MM.1S (cell line): ENCODE measurements around the gene PGD.

Experiments used
- DNase-seq: peaks from one replicate; pipeline ENCODE4 v3.0.0-alpha.2; 2015
- H2AFZ ChIP-seq: fragments of 300-600 bp; sonication (generic); 2 replicates; pipeline ENCODE4 v1.6.0; 2016; ENCODE audit warnings: antibody characterized with exemption, low read length
- H3F3A ChIP-seq: fragments of 300-600 bp; sonication (generic); 2 replicates; pipeline ENCODE4 v1.6.1; 2016; ENCODE audit warnings: mild to moderate bottlenecking, antibody characterized with exemption, low read length, moderate library complexity, mixed read lengths; ENCODE audit not compliant: insufficient read depth
- H3K27ac ChIP-seq: fragments of 300-600 bp; sonication (generic); 2 replicates; pipeline ENCODE4 v1.5.1; 2016; ENCODE audit warnings: mild to moderate bottlenecking, low read length
- H3K27me3 ChIP-seq: fragments of 300-600 bp; sonication (generic); replicated peaks from 2 replicates; pipeline ENCODE4 v1.6.0; 2016; ENCODE audit warnings: low read length; ENCODE audit not compliant: insufficient read depth
- H3K36me3 ChIP-seq: fragments of 300-600 bp; sonication (generic); replicated peaks from 2 replicates; pipeline ENCODE4 v1.6.1; 2016; ENCODE audit warnings: mild to moderate bottlenecking, low read length, mixed read lengths; ENCODE audit not compliant: insufficient read depth
- H3K4me1 ChIP-seq: fragments of 300-600 bp; sonication (generic); 2 replicates; pipeline ENCODE4 v1.6.1; 2016; ENCODE audit warnings: low read length, mixed read lengths
- H3K4me2 ChIP-seq: fragments of 300-600 bp; sonication (generic); 2 replicates; pipeline ENCODE4 v1.6.0; 2016; ENCODE audit warnings: low read depth, low read length
- H3K4me3 ChIP-seq: fragments of 300-600 bp; sonication (generic); 2 replicates; pipeline ENCODE4 v1.5.1; 2016; ENCODE audit warnings: low read length, mixed read lengths
- H3K79me2 ChIP-seq: fragments of 300-600 bp; sonication (generic); 2 replicates; pipeline ENCODE4 v1.6.1; 2016; ENCODE audit warnings: mixed run types, low read length, mixed read lengths
- H3K9ac ChIP-seq: fragments of 300-600 bp; sonication (generic); 2 replicates; pipeline ENCODE4 v1.6.1; 2016; ENCODE audit warnings: low read length, mixed read lengths
- H3K9me2 ChIP-seq: fragments of 300-600 bp; sonication (generic); replicated peaks from 2 replicates; pipeline ENCODE4 v1.6.1; 2016; ENCODE audit warnings: mild to moderate bottlenecking, low read length, mixed read lengths; ENCODE audit not compliant: insufficient read depth
- H3K9me3 ChIP-seq: fragments of 300-600 bp; sonication (generic); replicated peaks from 2 replicates; pipeline ENCODE4 v1.6.1; 2016; ENCODE audit warnings: mild to moderate bottlenecking, low read length, mixed read lengths; ENCODE audit not compliant: insufficient read depth
- H4K20me1 ChIP-seq: fragments of 300-600 bp; sonication (generic); 2 replicates; pipeline ENCODE4 v1.6.1; 2016; ENCODE audit warnings: mild to moderate bottlenecking, low read length, moderate library complexity, mixed read lengths; ENCODE audit not compliant: insufficient read depth
- EZH2 ChIP-seq: fragments of 300-600 bp; sonication (generic); optimal IDR thresholded peaks from 2 replicates; pipeline ENCODE3; 2017; ENCODE audit warnings: low read depth, mild to moderate bottlenecking, antibody characterized with exemption, low read length, mixed read lengths
- EZH2phosphoT487 ChIP-seq: fragments of 300-600 bp; sonication (generic); IDR thresholded peaks from 2 replicates; pipeline ENCODE4 v1.6.1; 2018; ENCODE audit warnings: antibody characterized with exemption, low read length
- TF ChIP-seq, protein P1 (sequence below): fragments of 300-600 bp; sonication (generic); IDR thresholded peaks from 2 replicates; pipeline ENCODE4 v1.5.1; 2016; ENCODE audit warnings: antibody characterized with exemption, low read length, mixed read lengths

The PGD gene

DNA sequence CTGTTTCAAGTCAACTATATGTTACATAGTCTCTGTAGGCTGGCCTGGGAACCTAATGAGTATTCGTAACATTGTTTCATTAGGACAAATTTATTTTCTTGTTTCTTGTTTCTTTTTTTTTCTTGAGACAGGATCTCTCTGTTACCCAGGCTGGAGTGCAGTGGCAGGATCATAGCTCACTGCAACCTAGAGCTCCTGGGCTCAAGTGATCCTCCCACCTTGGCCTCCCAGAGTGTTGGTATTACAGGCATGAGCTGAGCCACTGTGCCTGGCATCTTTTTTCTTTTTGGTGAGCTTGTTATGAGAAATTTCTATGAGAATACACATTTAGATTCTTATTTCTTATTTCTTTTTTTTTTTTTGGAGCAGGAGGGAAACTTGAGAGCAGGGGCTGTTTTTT, 38.2 kb downstream of the PGD start:
- Histone ChIP-seq H3K9me2 (no peaks in the 10 kb centered on the region), H3K9ac (no peak overlapping the region), H3K4me2 (no peak overlapping the region), H2AFZ (no peak overlapping the region), H3K36me3 (no peaks in the 10 kb centered on the region), H3F3A (no peaks in the 10 kb centered on the region), H3K4me3 (no peak overlapping the region), H4K20me1 (no peaks in the 10 kb centered on the region), H3K27ac (no peak overlapping the region), H3K79me2 (0 out of 2 replicates have a peak, but pooled peaks cover 3% of the 10 kb centered on the region), H3K27me3 (no peaks in the 10 kb centered on the region), H3K4me1 (no peaks in the 10 kb centered on the region), H3K9me3 (no peaks in the 10 kb centered on the region)
- TF ChIP-seq, protein P1, sequence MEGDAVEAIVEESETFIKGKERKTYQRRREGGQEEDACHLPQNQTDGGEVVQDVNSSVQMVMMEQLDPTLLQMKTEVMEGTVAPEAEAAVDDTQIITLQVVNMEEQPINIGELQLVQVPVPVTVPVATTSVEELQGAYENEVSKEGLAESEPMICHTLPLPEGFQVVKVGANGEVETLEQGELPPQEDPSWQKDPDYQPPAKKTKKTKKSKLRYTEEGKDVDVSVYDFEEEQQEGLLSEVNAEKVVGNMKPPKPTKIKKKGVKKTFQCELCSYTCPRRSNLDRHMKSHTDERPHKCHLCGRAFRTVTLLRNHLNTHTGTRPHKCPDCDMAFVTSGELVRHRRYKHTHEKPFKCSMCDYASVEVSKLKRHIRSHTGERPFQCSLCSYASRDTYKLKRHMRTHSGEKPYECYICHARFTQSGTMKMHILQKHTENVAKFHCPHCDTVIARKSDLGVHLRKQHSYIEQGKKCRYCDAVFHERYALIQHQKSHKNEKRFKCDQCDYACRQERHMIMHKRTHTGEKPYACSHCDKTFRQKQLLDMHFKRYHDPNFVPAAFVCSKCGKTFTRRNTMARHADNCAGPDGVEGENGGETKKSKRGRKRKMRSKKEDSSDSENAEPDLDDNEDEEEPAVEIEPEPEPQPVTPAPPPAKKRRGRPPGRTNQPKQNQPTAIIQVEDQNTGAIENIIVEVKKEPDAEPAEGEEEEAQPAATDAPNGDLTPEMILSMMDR = no peak
- TF ChIP-seq EZH2 = no peak
- no peak for TF ChIP-seq EZH2phosphoT487
- DNase-seq = no peak

DNA sequence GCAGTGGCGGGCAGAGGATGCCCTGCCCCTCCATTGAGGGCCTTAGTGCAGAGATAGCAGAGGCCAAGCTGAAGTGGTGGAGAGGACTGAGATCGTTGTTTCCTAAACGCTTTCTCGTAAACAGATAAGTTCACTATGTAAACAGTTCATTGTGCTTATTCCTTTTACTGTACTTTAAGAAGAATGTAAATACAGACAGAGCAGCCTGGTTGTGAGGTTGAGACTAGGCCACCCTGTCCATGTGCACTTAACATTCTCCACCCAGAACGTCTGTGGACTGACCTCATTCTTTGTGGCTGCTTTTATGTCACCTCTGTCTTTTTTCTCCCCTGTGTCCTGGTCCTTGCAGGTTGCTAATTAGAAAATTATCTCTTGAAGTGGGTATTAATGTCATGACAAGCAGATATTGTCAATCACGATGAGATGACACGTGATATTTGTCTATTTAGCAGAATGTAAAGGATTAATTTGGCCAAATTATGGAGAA, 39.9 kb downstream of the PGD start:
- TF ChIP-seq EZH2 = no peak
- TF ChIP-seq, protein P1 = no peak
- Histone ChIP-seq H3K9ac (no peak overlapping the region), H3K27ac (no peak overlapping the region), H3K4me2 (no peak overlapping the region), H2AFZ (no peak overlapping the region), H4K20me1 (no peaks in the 10 kb centered on the region), H3K4me3 (no peak overlapping the region), H3K9me3 (no peaks in the 10 kb centered on the region), H3K36me3 (no peaks in the 10 kb centered on the region), H3K4me1 (no peaks in the 10 kb centered on the region), H3F3A (no peaks in the 10 kb centered on the region), H3K79me2 (no peaks in the 10 kb centered on the region), H3K9me2 (no peaks in the 10 kb centered on the region), H3K27me3 (no peaks in the 10 kb centered on the region)
- DNase-seq = no peak

DNA sequence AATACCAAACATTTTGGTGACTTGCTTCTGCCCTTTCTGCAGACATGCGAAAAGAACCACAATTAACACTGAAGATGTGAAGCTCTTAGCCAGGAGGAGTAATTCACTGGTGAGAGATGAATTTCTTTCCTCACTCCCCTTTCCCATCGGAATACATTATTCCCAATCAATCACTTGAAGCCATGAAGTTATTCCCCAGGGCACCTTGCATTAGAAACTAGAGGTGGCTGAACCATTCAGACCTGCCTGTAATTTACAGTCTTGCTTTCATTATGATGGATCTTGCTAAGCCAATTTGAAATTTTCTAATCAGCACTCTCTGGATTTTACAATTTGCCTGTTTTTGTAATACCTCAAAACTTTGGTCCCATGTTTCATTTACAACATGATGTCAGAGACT, 41.4 kb downstream of the PGD start:
- no peaks in the 10 kb centered on the region for H3K36me3 ChIP-seq
- TF ChIP-seq EZH2phosphoT487 = no peak
- TF ChIP-seq EZH2 = no peak
- TF ChIP-seq, protein P1 = no peak
- peaks cover 10% of the 10 kb centered on the region for H3F3A ChIP-seq
- H3K4me1 ChIP-seq = peaks cover 6% of the 10 kb centered on the region
- H3K27ac ChIP-seq = no peak overlapping the region
- DNase-seq = no peak
- no peaks in the 10 kb centered on the region for H3K27me3 ChIP-seq
- H3K4me2 ChIP-seq = no peak overlapping the region
- no peak overlapping the region for H3K9ac ChIP-seq
- no peaks in the 10 kb centered on the region for H3K79me2 ChIP-seq
- H4K20me1 ChIP-seq = no peaks in the 10 kb centered on the region
- no peak overlapping the region for H3K4me3 ChIP-seq
- no peaks in the 10 kb centered on the region for H3K9me3 ChIP-seq
- H3K9me2 ChIP-seq = no peaks in the 10 kb centered on the region
- H2AFZ ChIP-seq = no peak overlapping the region

DNA sequence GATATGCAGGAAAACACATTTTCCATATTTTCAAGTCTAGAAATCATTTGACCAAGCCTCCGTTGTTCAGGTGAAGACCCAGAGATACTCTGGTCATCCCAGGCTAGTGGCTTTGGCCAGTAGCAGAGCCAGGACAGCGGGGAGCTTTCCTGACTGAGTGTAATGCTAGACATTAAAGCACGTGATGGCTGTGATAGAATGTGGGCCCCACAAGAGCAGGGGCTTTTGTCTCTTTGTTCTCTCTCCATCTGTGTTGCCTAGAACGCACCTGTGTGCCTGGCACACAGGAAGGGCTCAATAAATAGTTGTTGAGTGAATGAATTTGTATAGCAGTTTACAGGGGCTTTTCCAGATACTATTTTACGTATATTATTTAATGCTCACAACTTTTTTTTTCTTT, 41.9 kb downstream of the PGD start:
- Histone ChIP-seq H2AFZ (no peak overlapping the region), H3K9ac (no peak overlapping the region), H3K4me1 (peaks cover 6% of the 10 kb centered on the region), H4K20me1 (no peaks in the 10 kb centered on the region), H3K4me3 (no peak overlapping the region), H3K9me2 (no peaks in the 10 kb centered on the region), H3K27me3 (no peaks in the 10 kb centered on the region), H3K27ac (no peak overlapping the region), H3K36me3 (no peaks in the 10 kb centered on the region), H3K4me2 (no peak overlapping the region), H3K9me3 (no peaks in the 10 kb centered on the region), H3K79me2 (no peaks in the 10 kb centered on the region), H3F3A (peaks cover 11% of the 10 kb centered on the region)
- TF ChIP-seq EZH2 (no peak), EZH2phosphoT487 (no peak)
- TF ChIP-seq, protein P1 = no peak
- DNase-seq = no peak
